Activated T-cell treated with anti-CD3 and anti-CD28 coated beads, Interleukin-2, amount 50 U/mL, for 4 hours (primary cell): ENCODE results near the gene VASH1. TPM values are rescaled to one million over a fixed set of nuclear protein-coding genes. Genes with fewer than 3 reads are reported as not detected.

Source experiments
- ATAC-seq, 2 donors: fragments of 200-7000 bp; cut with Tn5 transposase; one replicate each; pipeline ENCODE4 v1.10.0; 2021
- DNase-seq: peaks from one replicate; pipeline ENCODE4 v3.0.0-alpha.2; 2020
- H3K27me3 Mint-ChIP-seq: one replicate; pipeline ENCODE4 v1.8.0; 2021; ENCODE audit warnings: low read depth, mixed read lengths
- H3K36me3 Mint-ChIP-seq: one replicate; pipeline ENCODE4 v1.8.0; 2022; ENCODE audit warnings: mixed read lengths; ENCODE audit not compliant: insufficient read depth
- H3K4me1 Mint-ChIP-seq: one replicate; pipeline ENCODE4 v1.8.0; 2021; ENCODE audit warnings: low read depth, mixed read lengths
- H3K4me3 Mint-ChIP-seq: one replicate; pipeline ENCODE4 v1.8.0; 2021; ENCODE audit warnings: mild to moderate bottlenecking, moderate library complexity, mixed read lengths
- H3K9me3 Mint-ChIP-seq: one replicate; pipeline ENCODE4 v1.8.0; 2021; ENCODE audit warnings: mixed read lengths
- total RNA-seq, 3 donors: library from RNA; stranded (reverse); gene quantifications; one replicate each; pipeline ENCODE4 v1.2.1, GENCODE V29; 2021

VASH1 gene
- total RNA-seq, 3 donors from 2014 or later, result 1.8 to 2.6 (median 2.2) TPM

DNA sequence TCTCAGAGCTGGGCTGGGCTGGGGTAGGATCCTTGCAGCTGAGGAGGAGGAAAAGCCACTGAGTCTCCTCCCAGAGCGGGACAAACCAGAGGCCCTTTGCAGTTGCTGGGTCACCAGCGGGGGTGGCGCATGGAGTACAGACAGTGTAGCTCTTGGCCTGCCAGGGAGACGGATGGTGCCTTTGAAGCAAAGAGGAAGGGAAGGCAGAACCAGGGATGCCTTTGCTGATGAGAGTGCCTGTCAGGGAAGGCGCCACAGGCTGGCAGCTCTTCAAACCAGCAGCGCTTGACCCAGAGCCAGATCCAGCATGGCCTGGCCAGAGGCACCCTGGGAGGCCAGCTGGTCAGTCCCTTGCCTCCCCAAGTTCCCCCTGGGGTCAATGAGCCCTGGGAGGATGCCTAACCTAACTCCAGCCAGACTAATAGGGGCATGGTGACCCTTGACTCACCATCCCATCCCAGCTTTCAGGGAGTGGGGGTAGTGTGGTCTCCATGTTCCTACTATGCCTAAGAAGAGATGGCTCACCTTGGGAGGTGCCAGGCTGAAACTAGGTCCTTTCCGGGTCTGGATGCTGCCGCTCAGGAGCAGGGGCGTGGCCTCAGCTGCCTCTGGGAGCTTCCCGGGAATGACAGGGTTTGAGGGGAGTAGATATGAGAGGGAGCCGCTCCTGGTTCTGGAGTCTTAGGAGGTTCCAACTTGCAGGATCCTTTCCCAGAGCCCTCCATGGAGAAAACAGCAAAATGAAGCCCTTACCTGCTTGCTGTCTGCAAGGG, 19.8 kb downstream of the VASH1 start:
- Mint-ChIP-seq H3K9me3 (no peaks in the 10 kb centered on the region), H3K4me1 (peaks cover 16% of the 10 kb centered on the region), H3K27me3 (no peaks in the 10 kb centered on the region), H3K36me3 (peaks cover 13% of the 10 kb centered on the region), H3K4me3 (no peak overlapping the region)
- ATAC-seq (no peak), DNase-seq (no peak)

DNA sequence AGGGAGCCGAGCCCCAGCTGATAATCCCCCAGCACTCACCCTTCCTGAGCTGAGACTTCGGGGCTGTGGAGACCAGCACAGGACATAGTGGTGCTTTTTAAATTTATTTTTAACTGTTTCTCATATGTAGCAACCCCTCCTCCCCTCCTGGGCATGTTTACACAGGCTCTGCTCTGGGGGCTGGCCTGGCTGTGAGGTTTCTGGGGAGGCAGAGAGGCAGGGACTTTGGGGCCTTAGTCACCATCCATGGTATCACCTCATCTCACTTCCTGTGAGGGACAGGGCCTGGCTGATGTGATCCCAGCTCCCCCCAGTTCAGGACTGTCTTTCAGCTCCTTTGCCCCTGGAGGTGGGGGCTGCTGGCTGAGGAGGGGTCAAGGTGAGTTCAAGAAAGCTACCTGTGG, 20.4 kb downstream of the VASH1 start:
- Mint-ChIP-seq H3K36me3 (peaks cover 15% of the 10 kb centered on the region), H3K4me1 (peaks cover 16% of the 10 kb centered on the region), H3K27me3 (no peaks in the 10 kb centered on the region), H3K4me3 (no peak overlapping the region), H3K9me3 (no peaks in the 10 kb centered on the region)
- ATAC-seq (no peak), DNase-seq (no peak)

DNA sequence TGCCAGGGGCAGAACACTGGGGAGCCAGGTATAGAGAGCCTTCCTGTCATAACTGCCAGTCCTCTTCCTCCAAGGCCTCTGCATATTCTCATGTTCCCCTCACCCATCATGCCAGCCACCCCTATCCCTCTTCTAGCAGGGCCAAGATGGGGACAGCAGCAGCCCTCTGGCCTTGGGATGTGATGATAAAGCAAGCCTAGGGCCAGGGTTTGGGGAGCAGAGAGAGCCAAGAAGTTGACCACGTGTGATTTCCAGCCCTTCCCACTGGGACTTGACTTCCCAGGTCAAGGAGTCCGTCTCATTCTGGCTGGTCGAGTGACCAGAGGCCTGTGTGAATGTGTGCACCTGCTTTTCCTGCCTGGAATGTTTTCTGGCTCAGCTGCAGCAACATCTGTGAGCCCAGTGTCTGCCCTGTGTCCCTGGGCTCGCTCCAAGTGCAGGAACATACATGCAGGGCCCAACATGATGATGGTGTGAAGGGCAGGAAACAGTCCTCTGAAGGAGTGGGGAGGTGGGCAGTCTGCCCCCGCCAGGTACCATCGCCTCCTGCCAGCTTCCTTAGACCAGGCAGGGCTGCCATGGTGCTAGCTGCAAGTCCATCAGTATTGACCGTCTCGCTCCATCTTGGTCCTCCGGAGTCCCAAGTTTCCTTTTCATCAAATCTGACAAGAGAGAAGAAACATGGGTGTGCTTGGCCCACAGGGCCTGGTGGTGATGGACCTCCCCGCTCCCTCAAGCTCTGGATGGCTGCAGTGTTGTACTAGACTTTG, 21.0 kb downstream of the VASH1 start:
- no peaks in the 10 kb centered on the region for H3K9me3 Mint-ChIP-seq
- peaks cover 16% of the 10 kb centered on the region for H3K4me1 Mint-ChIP-seq
- no peak overlapping the region for H3K4me3 Mint-ChIP-seq
- DNase-seq (no peak), ATAC-seq (no peak)
- peaks cover 15% of the 10 kb centered on the region for H3K36me3 Mint-ChIP-seq
- H3K27me3 Mint-ChIP-seq, result no peaks in the 10 kb centered on the region

DNA sequence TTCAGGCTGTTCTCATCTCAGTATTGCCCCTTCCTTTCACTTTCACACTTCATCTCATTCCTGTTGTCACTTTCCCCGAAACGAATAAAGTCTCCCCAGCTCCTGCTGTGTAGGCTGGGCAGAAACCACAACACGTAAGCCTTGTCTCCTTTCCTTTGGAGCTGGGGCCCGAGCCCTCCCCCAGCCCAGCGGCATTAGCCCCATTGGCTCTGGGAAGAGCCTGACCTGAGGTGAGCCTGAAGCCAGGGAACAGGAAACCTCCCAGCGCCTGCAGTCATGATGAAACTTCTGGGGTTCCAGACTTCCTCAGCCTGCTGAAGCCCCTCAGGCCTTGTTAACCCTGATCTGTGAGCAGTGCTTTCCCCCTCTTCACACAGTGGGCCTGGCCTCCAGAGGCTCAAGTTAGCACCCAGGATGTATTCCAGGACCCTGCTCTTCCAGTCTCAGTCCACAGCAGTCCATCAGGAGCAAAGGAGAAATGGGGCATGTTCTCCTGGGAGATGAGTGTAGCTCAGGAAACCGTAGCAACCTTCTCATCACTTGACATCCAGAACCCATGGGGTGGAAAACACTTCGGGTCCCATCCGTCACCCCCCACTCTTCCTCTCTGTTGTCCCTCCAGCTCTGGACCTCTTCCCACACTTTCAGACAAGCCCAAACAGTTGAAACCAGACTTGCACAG, 21.8 kb downstream of the VASH1 start:
- Mint-ChIP-seq H3K9me3 (no peaks in the 10 kb centered on the region), H3K27me3 (no peaks in the 10 kb centered on the region), H3K4me3 (peak overlapping the region; percentile 1), H3K36me3 (peaks cover 19% of the 10 kb centered on the region), H3K4me1 (peaks cover 14% of the 10 kb centered on the region)
- ATAC-seq (peak; percentile 41 to 58), DNase-seq (no peak)

DNA sequence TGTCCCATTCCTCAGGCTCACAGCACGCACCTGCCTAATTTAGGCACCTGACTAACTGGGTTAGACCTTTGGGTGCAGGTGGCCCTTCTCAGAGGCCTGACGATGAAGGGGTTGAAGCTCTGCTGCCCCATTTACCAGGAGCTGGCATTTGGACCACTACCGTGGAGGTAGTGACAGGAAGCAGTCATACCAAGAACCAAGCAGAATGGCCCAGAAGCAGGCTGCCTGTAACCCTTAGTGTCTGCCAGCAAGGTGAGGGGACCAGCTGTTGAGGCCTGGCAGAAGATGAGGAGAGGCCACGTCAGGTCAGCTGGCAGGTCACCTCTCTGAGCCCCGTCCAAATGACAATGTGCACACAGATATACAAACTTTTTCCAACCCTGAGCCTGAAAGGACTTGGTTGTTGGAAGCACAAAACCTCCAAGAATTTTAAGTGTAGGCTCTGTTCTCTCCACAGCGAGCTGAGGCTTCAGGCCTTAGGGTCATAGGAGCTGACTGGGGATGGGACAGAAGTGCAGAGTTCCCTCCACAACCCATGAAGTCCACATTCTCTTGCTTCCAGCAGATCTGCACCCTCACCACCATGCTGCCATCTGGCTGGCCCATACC, 23.1 kb downstream of the VASH1 start:
- no peaks in the 10 kb centered on the region for H3K27me3 Mint-ChIP-seq
- H3K36me3 Mint-ChIP-seq, result peaks cover 23% of the 10 kb centered on the region
- no peak for DNase-seq
- peaks cover 14% of the 10 kb centered on the region for H3K4me1 Mint-ChIP-seq
- H3K9me3 Mint-ChIP-seq, result no peaks in the 10 kb centered on the region
- no peak overlapping the region for H3K4me3 Mint-ChIP-seq
- ATAC-seq, result peak in 1 of 2 donors; percentile 8

DNA sequence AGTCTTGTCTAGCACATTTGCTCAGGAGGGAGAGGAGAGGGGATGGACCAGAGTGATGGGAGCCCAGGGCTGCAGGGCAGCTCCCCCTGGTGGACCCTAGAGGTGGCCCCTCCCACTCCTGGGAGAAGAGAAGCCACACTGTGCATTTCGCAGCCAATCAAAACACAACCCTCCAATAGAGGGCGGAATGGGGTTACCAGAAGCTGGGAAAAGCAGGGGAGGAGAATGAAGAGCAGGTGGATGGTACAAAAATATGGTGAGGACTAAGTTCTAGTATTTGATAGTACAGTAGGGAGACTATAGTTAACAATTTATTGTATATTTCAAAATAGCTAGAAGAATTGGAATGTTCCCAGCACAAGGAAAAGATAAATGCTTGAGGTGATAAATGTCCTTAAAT, 23.6 kb downstream of the VASH1 start:
- H3K9me3 Mint-ChIP-seq, result no peaks in the 10 kb centered on the region
- no peaks in the 10 kb centered on the region for H3K27me3 Mint-ChIP-seq
- DNase-seq (peak; percentile 52), ATAC-seq (peak; percentile 79 to 89)
- H3K4me1 Mint-ChIP-seq, result peaks cover 14% of the 10 kb centered on the region
- no peak overlapping the region for H3K4me3 Mint-ChIP-seq
- H3K36me3 Mint-ChIP-seq, result peaks cover 23% of the 10 kb centered on the region

DNA sequence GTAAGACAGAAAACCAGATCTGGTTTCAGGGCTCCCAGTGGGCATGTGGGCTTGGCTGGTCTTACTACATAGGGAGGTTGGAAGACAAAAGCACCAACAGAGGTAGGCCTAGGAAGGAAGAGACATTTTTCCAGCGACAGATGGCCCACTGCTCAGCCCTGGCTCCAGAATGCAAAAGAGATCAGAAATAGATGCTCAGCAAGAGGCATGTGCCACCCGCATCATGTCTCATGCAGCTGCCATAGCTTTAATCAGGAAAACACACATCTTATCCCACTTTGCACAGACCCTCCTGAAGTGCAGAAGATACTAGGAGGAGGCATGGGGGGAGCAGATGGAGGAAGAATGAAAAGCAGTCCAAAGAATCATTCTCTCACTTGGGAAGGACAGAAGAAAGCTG, 25.3 kb downstream of the VASH1 start:
- H3K36me3 Mint-ChIP-seq, result peaks cover 27% of the 10 kb centered on the region
- DNase-seq (no peak), ATAC-seq (no peak)
- H3K9me3 Mint-ChIP-seq, result no peaks in the 10 kb centered on the region
- no peaks in the 10 kb centered on the region for H3K27me3 Mint-ChIP-seq
- H3K4me3 Mint-ChIP-seq, result no peak overlapping the region
- H3K4me1 Mint-ChIP-seq, result peaks cover 14% of the 10 kb centered on the region

DNA sequence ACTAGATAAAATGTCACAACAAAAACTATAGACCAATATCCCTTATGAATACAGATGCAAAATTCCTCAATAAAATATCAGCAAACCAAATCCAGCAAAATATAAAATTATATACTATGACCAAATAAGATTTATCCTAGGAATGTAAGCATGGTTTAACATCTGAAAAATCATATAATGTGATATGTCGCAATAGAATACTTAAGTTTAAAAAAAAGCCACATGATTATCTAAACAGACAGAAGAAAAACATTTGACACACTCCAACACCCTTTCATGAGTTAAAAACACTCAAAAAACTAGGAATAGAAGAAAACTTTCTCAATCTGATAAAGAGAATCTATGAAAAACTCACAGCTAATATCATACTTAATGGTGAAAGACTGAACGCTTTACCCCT, 31.2 kb downstream of the VASH1 start:
- Mint-ChIP-seq H3K27me3 (no peaks in the 10 kb centered on the region), H3K4me1 (no peaks in the 10 kb centered on the region), H3K36me3 (peaks cover 45% of the 10 kb centered on the region), H3K4me3 (no peak overlapping the region), H3K9me3 (no peaks in the 10 kb centered on the region)
- DNase-seq (no peak), ATAC-seq (no peak)

DNA sequence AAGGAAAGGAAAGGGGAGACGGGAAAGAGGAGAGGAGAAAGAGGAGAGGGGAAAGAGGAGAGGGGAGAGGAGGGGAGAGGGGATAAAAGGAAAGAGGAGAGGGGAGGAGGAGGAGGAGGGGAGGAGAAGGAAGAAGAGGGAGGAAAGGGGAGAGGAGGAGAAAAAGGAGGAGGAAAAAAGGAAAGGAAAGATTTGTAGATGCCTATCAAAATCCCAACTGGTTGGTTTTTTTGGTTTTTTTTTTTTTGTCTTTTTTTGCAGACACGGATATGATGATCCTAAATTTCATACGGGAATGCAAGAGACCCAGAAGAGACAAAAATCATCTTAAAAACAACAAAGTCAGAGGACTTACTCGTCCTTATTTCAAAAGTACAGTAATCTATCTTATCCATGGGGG, 32.1 kb downstream of the VASH1 start:
- H3K36me3 Mint-ChIP-seq, result peaks cover 47% of the 10 kb centered on the region
- no peaks in the 10 kb centered on the region for H3K27me3 Mint-ChIP-seq

DNA sequence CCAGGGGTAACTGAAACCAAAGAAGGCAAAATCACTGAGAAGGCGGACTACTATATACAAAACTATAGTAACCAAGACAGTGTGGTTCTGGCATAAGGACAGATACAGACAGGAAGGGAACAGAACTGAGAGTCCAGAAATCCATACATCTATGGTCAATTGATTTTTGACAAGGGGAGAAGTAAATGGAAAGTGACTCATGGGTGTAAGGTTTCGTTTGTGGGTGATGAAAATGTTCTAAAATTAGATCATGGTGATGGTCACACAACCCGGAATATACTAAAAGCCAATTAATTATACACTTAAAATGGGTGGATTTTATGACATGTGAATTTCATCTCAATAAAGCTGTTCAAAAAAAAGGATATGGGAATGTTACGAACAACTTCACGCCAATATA, 32.7 kb downstream of the VASH1 start:
- H3K4me1 Mint-ChIP-seq, result no peaks in the 10 kb centered on the region
- no peak overlapping the region for H3K4me3 Mint-ChIP-seq
- no peak for ATAC-seq
- peaks cover 43% of the 10 kb centered on the region for H3K36me3 Mint-ChIP-seq
- no peaks in the 10 kb centered on the region for H3K9me3 Mint-ChIP-seq
- H3K27me3 Mint-ChIP-seq, result no peaks in the 10 kb centered on the region
- no peak for DNase-seq

More for the DNA sequence above, 32.1 kb downstream of the VASH1 start:
- DNase-seq, result no peak
- no peak for ATAC-seq
- no peak overlapping the region for H3K4me3 Mint-ChIP-seq
- no peaks in the 10 kb centered on the region for H3K9me3 Mint-ChIP-seq
- H3K4me1 Mint-ChIP-seq, result no peaks in the 10 kb centered on the region

DNA sequence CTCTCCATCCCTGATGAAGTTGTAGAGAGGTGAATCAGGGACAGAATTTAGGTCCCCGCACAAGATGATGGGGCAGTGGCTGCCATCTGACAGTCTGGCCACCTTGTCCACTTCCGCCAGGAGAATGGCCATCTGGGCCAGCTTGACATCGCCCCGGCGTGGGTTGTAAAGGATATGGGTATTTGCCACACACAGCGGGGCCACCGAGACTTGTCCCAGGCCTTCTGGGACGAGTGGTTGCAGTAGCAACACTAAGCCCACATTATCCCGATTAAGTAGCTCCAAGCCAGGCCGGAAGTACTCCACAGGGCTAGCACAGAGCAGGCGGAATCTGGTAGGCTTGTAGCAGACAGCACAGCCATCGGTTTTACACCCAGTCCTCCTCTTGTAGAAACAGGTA, 45.2 kb downstream of the VASH1 start:
- peaks cover 55% of the 10 kb centered on the region for H3K36me3 Mint-ChIP-seq
- H3K4me3 Mint-ChIP-seq, result no peak overlapping the region
- H3K9me3 Mint-ChIP-seq, result no peaks in the 10 kb centered on the region
- peaks cover 11% of the 10 kb centered on the region for H3K4me1 Mint-ChIP-seq
- DNase-seq (no peak), ATAC-seq (no peak)
- H3K27me3 Mint-ChIP-seq, result no peaks in the 10 kb centered on the region

DNA sequence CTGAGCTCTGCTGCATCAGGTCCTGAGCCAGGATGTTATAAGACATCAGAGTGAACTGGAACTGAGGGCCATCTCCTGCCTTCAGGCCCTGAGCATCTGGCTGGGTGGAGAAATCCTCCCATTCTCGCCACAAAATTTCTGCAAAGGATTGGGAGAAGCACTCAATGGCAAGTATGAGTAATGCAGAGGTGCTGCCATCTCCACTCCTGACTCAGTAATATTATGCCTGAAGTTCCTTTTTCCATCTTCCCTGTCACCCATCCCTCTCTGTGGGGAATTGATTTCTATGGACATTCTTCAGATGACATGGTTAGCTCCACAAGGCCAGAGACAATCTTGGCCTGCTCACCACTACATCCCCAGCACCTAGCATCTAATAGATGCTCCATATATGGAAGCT, 46.7 kb downstream of the VASH1 start:
- Mint-ChIP-seq H3K36me3 (peaks cover 44% of the 10 kb centered on the region), H3K27me3 (no peaks in the 10 kb centered on the region), H3K9me3 (no peaks in the 10 kb centered on the region), H3K4me1 (peaks cover 18% of the 10 kb centered on the region), H3K4me3 (no peak overlapping the region)
- ATAC-seq (no peak), DNase-seq (no peak)

DNA sequence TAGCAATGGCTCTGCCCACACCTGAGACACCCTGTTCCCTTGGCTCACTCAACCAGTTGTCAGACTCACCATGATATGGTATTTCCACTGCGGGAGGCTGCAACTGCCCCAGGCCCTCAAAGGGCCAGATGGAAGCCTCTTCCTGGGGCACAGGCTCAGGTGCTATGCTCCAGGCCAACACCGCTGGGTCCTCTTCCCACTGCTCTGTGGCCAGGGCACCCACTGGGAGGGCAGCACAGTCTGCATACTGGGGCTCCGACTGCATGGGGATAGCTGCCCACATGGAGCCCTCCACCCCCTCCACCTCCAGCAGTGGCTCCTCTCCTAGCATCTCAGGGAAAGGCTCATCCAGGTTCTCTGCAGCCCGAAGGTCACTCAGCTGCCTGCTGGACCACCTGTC, 47.7 kb downstream of the VASH1 start:
- no peak overlapping the region for H3K4me3 Mint-ChIP-seq
- peaks cover 20% of the 10 kb centered on the region for H3K4me1 Mint-ChIP-seq
- H3K36me3 Mint-ChIP-seq, result peaks cover 35% of the 10 kb centered on the region
- no peak for DNase-seq
- H3K27me3 Mint-ChIP-seq, result no peaks in the 10 kb centered on the region
- H3K9me3 Mint-ChIP-seq, result no peaks in the 10 kb centered on the region
- no peak for ATAC-seq

DNA sequence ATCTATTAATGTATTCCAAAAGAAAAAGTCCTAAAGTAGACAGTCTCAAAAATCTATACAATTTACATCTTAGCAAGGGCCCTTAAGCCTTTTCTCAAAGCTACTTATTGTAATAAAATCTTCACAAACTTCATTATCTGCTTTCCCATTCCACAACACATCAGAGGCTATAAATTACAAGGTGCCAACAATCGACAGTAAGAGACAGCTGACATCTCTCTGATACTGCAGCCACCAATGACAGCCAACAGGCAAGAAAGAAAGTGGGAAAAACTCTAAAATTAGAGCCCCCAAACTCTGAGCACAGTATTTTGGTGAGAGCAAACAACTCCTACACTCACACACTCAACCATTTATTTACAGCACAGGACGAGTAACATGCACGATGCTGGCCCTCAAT, 49.3 kb downstream of the VASH1 start:
- no peak for ATAC-seq
- no peak for DNase-seq
- peaks cover 27% of the 10 kb centered on the region for H3K36me3 Mint-ChIP-seq
- no peaks in the 10 kb centered on the region for H3K9me3 Mint-ChIP-seq
- H3K27me3 Mint-ChIP-seq, result no peaks in the 10 kb centered on the region
- H3K4me1 Mint-ChIP-seq, result peaks cover 20% of the 10 kb centered on the region
- H3K4me3 Mint-ChIP-seq, result peak overlapping the region; percentile 94
